NOMO-1 treated with dmso at 0.1 percent for 144 hours (cell line): ENCODE data around the gene ABCC12.
"Not testable (repeated sequence)": the region's sequence is repeated elsewhere in the genome, so short reads cannot be mapped to it uniquely, and the experiment has no call there.

Experiments used
- DNase-seq: peaks from one replicate; lab custom pipeline; 2025; ENCODE audit not compliant: unreplicated experiment; lab: John Stamatoyannopoulos, UW

Gene ABCC12

GRCh38 chr16:48155926-48156789 is at the start of gene ABCC12:
ABCC12 (minus strand) TSS chr16:48155993; CDS start chr16:48146424, 9,569 bp downstream.
- no peak for DNase-seq

- no peak for DNase-seq
Measured at GRCh38 chr16:48204825-48205151, 49.0 kb upstream of the ABCC12 start.

GRCh38 chr16:48203974-48204824 is 48.4 kb upstream of the ABCC12 start:
- DNase-seq: no peak

- DNase-seq: no peak
Measured at GRCh38 chr16:48201515-48202201, 45.9 kb upstream of the ABCC12 start.

GRCh38 chr16:48197294-48197693 is 41.5 kb upstream of the ABCC12 start:
- DNase-seq: no peak

GRCh38 chr16:48194828-48195556 is 39.2 kb upstream of the ABCC12 start:
- DNase-seq: no peak

GRCh38 chr16:48193846-48194245 is 38.1 kb upstream of the ABCC12 start:
- DNase-seq: no peak

- peak; percentile 94 for DNase-seq
Measured at GRCh38 chr16:48188449-48189102, 32.8 kb upstream of the ABCC12 start.

GRCh38 chr16:48187779-48188178 is 32.0 kb upstream of the ABCC12 start:
- no peak for DNase-seq

GRCh38 chr16:48184681-48185080 is 28.9 kb upstream of the ABCC12 start:
- no peak for DNase-seq

GRCh38 chr16:48182979-48183537 is 27.3 kb upstream of the ABCC12 start:
- no peak for DNase-seq

- not testable (repeated sequence) for DNase-seq
Measured at GRCh38 chr16:48181746-48182520, 26.1 kb upstream of the ABCC12 start.

GRCh38 chr16:48180868-48181480 is 25.2 kb upstream of the ABCC12 start:
- no peak for DNase-seq

GRCh38 chr16:48176635-48177408 is 21.0 kb upstream of the ABCC12 start:
- no peak for DNase-seq

- no peak for DNase-seq
Measured at GRCh38 chr16:48173889-48174288, 18.1 kb upstream of the ABCC12 start.

GRCh38 chr16:48172682-48173081 is 16.9 kb upstream of the ABCC12 start:
- DNase-seq: no peak

GRCh38 chr16:48169896-48170295 is 14.1 kb upstream of the ABCC12 start:
- DNase-seq: no peak

GRCh38 chr16:48168075-48168474 is 12.3 kb upstream of the ABCC12 start:
- DNase-seq: peak; percentile 9
